Mucosa of stomach (tissue), 1 donor: Measurements from ENCODE around the gene CNOT8.
"Not testable (repeated sequence)": the region's sequence is repeated elsewhere in the genome, so short reads cannot be mapped to it uniquely, and the experiment has no call there.

Source experiments
- H3K27me3 ChIP-seq: one replicate; pipeline ENCODE4 v1.7.0; 2013; ENCODE audit warnings: mild to moderate bottlenecking, low read length; ENCODE audit not compliant: control insufficient read depth, insufficient read depth
- H3K36me3 ChIP-seq: one replicate; pipeline ENCODE4 v1.7.0; 2013; ENCODE audit warnings: low read length; ENCODE audit not compliant: control insufficient read depth, insufficient read depth
- H3K4me1 ChIP-seq: one replicate; pipeline ENCODE4 v1.7.0; 2013; ENCODE audit warnings: mild to moderate bottlenecking, low read length; ENCODE audit not compliant: control insufficient read depth, insufficient read depth
- H3K4me3 ChIP-seq: one replicate; pipeline ENCODE4 v1.7.0; 2013; ENCODE audit warnings: low read length
- H3K9ac ChIP-seq: one replicate; pipeline ENCODE4 v1.7.0; 2013; ENCODE audit warnings: mild to moderate bottlenecking, low read length, moderate library complexity
- H3K9me3 ChIP-seq: one replicate; pipeline ENCODE4 v1.7.0; 2013; ENCODE audit warnings: mild to moderate bottlenecking, low read length, moderate library complexity; ENCODE audit not compliant: control insufficient read depth
- donor health status: Pancreatic carcinoma.

Gene CNOT8

GRCh38 chr5:154901276-154901675, 42.8 kb downstream of the CNOT8 start:
- no peaks in the 10 kb centered on the region for H3K9me3 ChIP-seq
- no peaks in the 10 kb centered on the region for H3K4me1 ChIP-seq
- no peak overlapping the region for H3K9ac ChIP-seq
- no peak overlapping the region for H3K4me3 ChIP-seq
- H3K27me3 ChIP-seq: no peaks in the 10 kb centered on the region
- H3K36me3 ChIP-seq: peaks cover under 1% of the 10 kb centered on the region

GRCh38 chr5:154901913-154902312, 43.5 kb downstream of the CNOT8 start:
- Histone ChIP-seq H3K9ac (no peak overlapping the region), H3K36me3 (no peaks in the 10 kb centered on the region), H3K4me1 (no peaks in the 10 kb centered on the region), H3K9me3 (no peaks in the 10 kb centered on the region), H3K4me3 (no peak overlapping the region), H3K27me3 (no peaks in the 10 kb centered on the region)

- not testable (repeated sequence) for H3K27me3 ChIP-seq, H3K9ac ChIP-seq, H3K4me3 ChIP-seq, H3K4me1 ChIP-seq, H3K36me3 ChIP-seq, H3K9me3 ChIP-seq
These were observed 47.2 kb downstream of the CNOT8 start for GRCh38 chr5:154905601-154906000.

- Histone ChIP-seq H3K27me3 (no peaks in the 10 kb centered on the region), H3K9me3 (no peaks in the 10 kb centered on the region), H3K36me3 (no peaks in the 10 kb centered on the region), H3K4me3 (no peak overlapping the region), H3K4me1 (no peaks in the 10 kb centered on the region), H3K9ac (no peak overlapping the region)
These were observed 58.4 kb downstream of the CNOT8 start for GRCh38 chr5:154916874-154917273.

- H3K36me3 ChIP-seq: no peaks in the 10 kb centered on the region
- no peak overlapping the region for H3K9ac ChIP-seq
- H3K4me1 ChIP-seq: no peaks in the 10 kb centered on the region
- H3K27me3 ChIP-seq: no peaks in the 10 kb centered on the region
- no peaks in the 10 kb centered on the region for H3K9me3 ChIP-seq
- no peak overlapping the region for H3K4me3 ChIP-seq
These were observed 59.3 kb downstream of the CNOT8 start for GRCh38 chr5:154917757-154918156.

GRCh38 chr5:154923441-154924430, 65.3 kb downstream of the CNOT8 start:
- Histone ChIP-seq H3K9me3 (no peaks in the 10 kb centered on the region), H3K27me3 (no peaks in the 10 kb centered on the region), H3K36me3 (no peaks in the 10 kb centered on the region), H3K9ac (no peak overlapping the region), H3K4me1 (no peaks in the 10 kb centered on the region), H3K4me3 (no peak overlapping the region)
